ENCODE results near the gene GRAMD4.

The GRAMD4 gene

DNA sequence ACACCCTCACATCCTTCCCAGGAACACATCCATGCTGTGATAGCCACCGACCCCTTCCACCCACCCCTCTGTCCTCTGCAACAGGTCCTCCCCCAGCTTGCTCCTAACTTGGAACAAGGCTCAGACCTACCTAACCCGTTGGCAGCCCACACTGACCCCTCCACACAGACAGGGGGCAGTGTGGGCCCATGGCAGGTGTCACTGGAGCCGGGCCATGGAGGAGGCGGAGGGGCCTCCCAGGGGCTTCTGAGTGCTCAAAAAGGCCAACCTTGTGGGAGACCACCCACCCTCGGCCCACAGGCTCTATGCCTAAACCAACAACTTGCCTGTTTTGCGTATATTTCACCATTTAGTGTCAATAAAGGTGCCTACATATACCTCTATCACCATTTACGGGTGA is 60.8 kb downstream of the GRAMD4 start:
- H3K4me3 ChIP-seq (ENCODE audit: low read depth, low read length), result no peak overlapping the region
- no peak for DNase-seq
- TF ChIP-seq, protein P1, sequence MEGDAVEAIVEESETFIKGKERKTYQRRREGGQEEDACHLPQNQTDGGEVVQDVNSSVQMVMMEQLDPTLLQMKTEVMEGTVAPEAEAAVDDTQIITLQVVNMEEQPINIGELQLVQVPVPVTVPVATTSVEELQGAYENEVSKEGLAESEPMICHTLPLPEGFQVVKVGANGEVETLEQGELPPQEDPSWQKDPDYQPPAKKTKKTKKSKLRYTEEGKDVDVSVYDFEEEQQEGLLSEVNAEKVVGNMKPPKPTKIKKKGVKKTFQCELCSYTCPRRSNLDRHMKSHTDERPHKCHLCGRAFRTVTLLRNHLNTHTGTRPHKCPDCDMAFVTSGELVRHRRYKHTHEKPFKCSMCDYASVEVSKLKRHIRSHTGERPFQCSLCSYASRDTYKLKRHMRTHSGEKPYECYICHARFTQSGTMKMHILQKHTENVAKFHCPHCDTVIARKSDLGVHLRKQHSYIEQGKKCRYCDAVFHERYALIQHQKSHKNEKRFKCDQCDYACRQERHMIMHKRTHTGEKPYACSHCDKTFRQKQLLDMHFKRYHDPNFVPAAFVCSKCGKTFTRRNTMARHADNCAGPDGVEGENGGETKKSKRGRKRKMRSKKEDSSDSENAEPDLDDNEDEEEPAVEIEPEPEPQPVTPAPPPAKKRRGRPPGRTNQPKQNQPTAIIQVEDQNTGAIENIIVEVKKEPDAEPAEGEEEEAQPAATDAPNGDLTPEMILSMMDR (IDR thresholded peaks at IDR 0.05; ENCODE audit: low read depth, low read length, missing control alignments), result peak; percentile 55
- H3K36me3 ChIP-seq (replicated peaks), result peaks cover 3% of the 10 kb centered on the region
- no peak overlapping the region for H3K27ac ChIP-seq
- H3K27me3 ChIP-seq (replicated peaks), result peaks cover 5% of the 10 kb centered on the region
- in situ Hi-C loops (cut with HindIII; ENCODE audit: low pct_ligation_motif_present, low sequenced_read_pairs), result no loop called here

GRCh38 chr22:46682011-46682731 is 62.0 kb downstream of the GRAMD4 start:
- Histone ChIP-seq H3K27ac (no peak overlapping the region), H3K4me3 (ENCODE audit: low read depth, low read length) (no peak overlapping the region), H3K27me3 (replicated peaks) (peaks cover 5% of the 10 kb centered on the region), H3K36me3 (replicated peaks) (peaks cover 11% of the 10 kb centered on the region)
- in situ Hi-C loops (cut with HindIII; ENCODE audit: low pct_ligation_motif_present, low sequenced_read_pairs), result no loop called here
- DNase-seq, result no peak
- TF ChIP-seq, protein P1 (IDR thresholded peaks at IDR 0.05; ENCODE audit: low read depth, low read length, missing control alignments), result no peak

DNA sequence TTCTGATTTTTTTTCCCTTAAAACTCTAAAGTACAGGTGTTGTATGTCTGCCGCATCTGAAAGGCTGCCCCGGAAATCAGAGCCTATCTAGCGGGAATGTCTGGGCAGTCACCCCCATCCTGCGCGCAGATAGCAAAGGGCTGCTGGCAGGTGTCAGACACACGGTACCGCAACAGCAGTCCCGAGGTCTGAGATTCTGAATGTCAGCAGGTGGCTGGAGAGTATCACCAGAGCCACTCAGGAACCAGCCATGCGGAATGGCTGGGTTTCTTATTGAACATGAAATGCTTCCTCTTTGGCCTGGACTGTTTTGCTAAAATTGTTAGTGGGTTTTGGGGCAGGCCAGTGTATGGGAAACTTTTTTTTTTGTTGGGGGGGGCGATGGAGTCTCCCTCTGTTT is 64.5 kb downstream of the GRAMD4 start:
- H3K27ac ChIP-seq, result no peak overlapping the region
- H3K36me3 ChIP-seq (replicated peaks), result peaks cover 27% of the 10 kb centered on the region
- no peaks in the 10 kb centered on the region for H3K27me3 ChIP-seq (replicated peaks)
- in situ Hi-C loops (cut with HindIII; ENCODE audit: low pct_ligation_motif_present, low sequenced_read_pairs), result no loop called here
- TF ChIP-seq, protein P1 (IDR thresholded peaks at IDR 0.05; ENCODE audit: low read depth, low read length, missing control alignments), result no peak
- DNase-seq, result no peak
- H3K4me3 ChIP-seq (ENCODE audit: low read depth, low read length), result no peak overlapping the region

GRCh38 chr22:46686221-46687047 is 66.2 kb downstream of the GRAMD4 start:
- Histone ChIP-seq H3K4me3 (ENCODE audit: low read depth, low read length) (no peak overlapping the region), H3K27me3 (replicated peaks) (no peaks in the 10 kb centered on the region), H3K36me3 (replicated peaks) (peaks cover 37% of the 10 kb centered on the region), H3K27ac (no peak overlapping the region)
- TF ChIP-seq, protein P1 (IDR thresholded peaks at IDR 0.05; ENCODE audit: low read depth, low read length, missing control alignments), result no peak
- in situ Hi-C loops (cut with HindIII; ENCODE audit: low pct_ligation_motif_present, low sequenced_read_pairs), result no loop called here
- DNase-seq, result no peak

GRCh38 chr22:46687048-46687444 is 66.9 kb downstream of the GRAMD4 start:
- DNase-seq, result no peak
- TF ChIP-seq, protein P1 (IDR thresholded peaks at IDR 0.05; ENCODE audit: low read depth, low read length, missing control alignments), result no peak
- in situ Hi-C loops (cut with HindIII; ENCODE audit: low pct_ligation_motif_present, low sequenced_read_pairs), result no loop called here
- Histone ChIP-seq H3K4me3 (ENCODE audit: low read depth, low read length) (no peak overlapping the region), H3K27ac (no peak overlapping the region), H3K27me3 (replicated peaks) (no peaks in the 10 kb centered on the region), H3K36me3 (replicated peaks) (peaks cover 39% of the 10 kb centered on the region)

All from brain microvascular endothelial cell (primary cell).